GM21786 (cell line): ENCODE results near the gene TSHZ1.

Experiments
- ATAC-seq: cut with Tn5 transposase; IDR thresholded peaks from one replicate; pipeline ENCODE4 v1.9.1; 2021; ENCODE audit not compliant: unreplicated experiment

Gene TSHZ1

GRCh38 chr18:75268364-75268646 lies 57.7 kb downstream of the TSHZ1 start:
- ATAC-seq: no peak

- no peak for ATAC-seq
Measured at GRCh38 chr18:75269124-75269680, 58.6 kb downstream of the TSHZ1 start.

GRCh38 chr18:75269696-75270095 lies 59.1 kb downstream of the TSHZ1 start:
- ATAC-seq: no peak

- no peak for ATAC-seq
Measured at GRCh38 chr18:75271952-75272351, 61.4 kb downstream of the TSHZ1 start.

- ATAC-seq: no peak
Measured at GRCh38 chr18:75273817-75274216, 63.2 kb downstream of the TSHZ1 start.

GRCh38 chr18:75275226-75275625 lies 64.6 kb downstream of the TSHZ1 start:
- ATAC-seq: no peak

- no peak for ATAC-seq
Measured at GRCh38 chr18:75276818-75277609, 66.4 kb downstream of the TSHZ1 start.

- ATAC-seq: no peak
Measured at GRCh38 chr18:75277610-75277928, 67.0 kb downstream of the TSHZ1 start.

GRCh38 chr18:75279381-75279780 lies 68.8 kb downstream of the TSHZ1 start:
- no peak for ATAC-seq

- no peak for ATAC-seq
Measured at GRCh38 chr18:75280427-75281280, 70.1 kb downstream of the TSHZ1 start.

GRCh38 chr18:75282746-75283145 lies 72.1 kb downstream of the TSHZ1 start:
- no peak for ATAC-seq

GRCh38 chr18:75283731-75284130 lies 73.1 kb downstream of the TSHZ1 start:
- no peak for ATAC-seq

- ATAC-seq: no peak
Measured at GRCh38 chr18:75284566-75284965, 74.0 kb downstream of the TSHZ1 start.

GRCh38 chr18:75285876-75286275 lies 75.3 kb downstream of the TSHZ1 start:
- no peak for ATAC-seq

- ATAC-seq: no peak
Measured at GRCh38 chr18:75287006-75287405, 76.4 kb downstream of the TSHZ1 start.

- no peak for ATAC-seq
Measured at GRCh38 chr18:75287700-75288099, 77.1 kb downstream of the TSHZ1 start.

GRCh38 chr18:75289761-75290160 lies 79.2 kb downstream of the TSHZ1 start:
- no peak for ATAC-seq

GRCh38 chr18:75290737-75291358 lies 80.3 kb downstream of the TSHZ1 start:
- ATAC-seq: no peak

GRCh38 chr18:75291460-75291859 lies 80.9 kb downstream of the TSHZ1 start:
- no peak for ATAC-seq

- no peak for ATAC-seq
Measured at GRCh38 chr18:75293591-75293990, 83.0 kb downstream of the TSHZ1 start.

GRCh38 chr18:75297731-75298130 lies 87.1 kb downstream of the TSHZ1 start:
- ATAC-seq: no peak
